Embryonic facial prominence (tissue), 1 donor: Measurements from ENCODE around the gene TMEM245.
"Not testable (repeated sequence)": the region's sequence is repeated elsewhere in the genome, so short reads cannot be mapped to it uniquely, and the experiment has no call there.

Experiments used
- DNase-seq: peaks from one replicate; pipeline ENCODE4 v3.0.0-alpha.2; 2016; ENCODE audit errors: extremely low spot score

The TMEM245 gene

DNA sequence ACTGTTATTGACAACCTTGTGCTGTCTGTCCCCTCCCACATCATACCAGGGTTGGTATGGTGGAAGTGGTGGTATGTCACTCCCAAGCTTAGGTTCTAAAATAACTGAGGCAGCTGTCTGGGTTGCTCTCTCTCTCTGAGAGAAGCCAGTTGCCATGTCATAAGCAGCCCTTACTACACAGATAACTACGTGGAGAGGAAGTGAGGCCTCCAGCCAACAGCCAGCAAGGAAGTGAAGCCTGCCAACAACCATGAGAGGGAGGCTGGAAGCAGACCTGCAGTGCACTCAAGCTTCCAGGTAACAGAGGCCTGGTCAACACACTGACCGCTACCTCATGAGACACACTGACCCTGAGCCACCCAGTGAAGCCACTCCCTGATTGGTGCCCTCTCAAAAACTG, 125.1 kb downstream of the TMEM245 start:
- DNase-seq = no peak

DNA sequence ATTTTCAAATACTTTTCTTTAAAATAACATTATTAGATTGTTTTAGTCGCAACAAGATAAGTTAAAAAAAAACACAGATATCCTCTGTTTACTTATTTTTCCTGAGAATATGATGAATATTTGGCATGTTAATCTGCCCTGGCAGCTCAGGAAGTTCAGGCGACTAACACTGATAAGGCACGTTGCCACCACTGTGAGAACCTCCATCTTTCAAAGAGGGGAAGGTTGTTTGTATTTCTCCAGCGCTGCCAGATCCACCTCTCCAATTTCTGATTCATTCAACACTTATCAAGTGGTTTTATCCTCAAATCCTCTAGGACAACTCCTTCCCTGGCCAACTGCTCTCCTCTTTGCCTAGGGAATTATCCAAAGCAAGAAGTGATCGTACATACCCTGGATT, 128.3 kb downstream of the TMEM245 start:
- DNase-seq = no peak

DNA sequence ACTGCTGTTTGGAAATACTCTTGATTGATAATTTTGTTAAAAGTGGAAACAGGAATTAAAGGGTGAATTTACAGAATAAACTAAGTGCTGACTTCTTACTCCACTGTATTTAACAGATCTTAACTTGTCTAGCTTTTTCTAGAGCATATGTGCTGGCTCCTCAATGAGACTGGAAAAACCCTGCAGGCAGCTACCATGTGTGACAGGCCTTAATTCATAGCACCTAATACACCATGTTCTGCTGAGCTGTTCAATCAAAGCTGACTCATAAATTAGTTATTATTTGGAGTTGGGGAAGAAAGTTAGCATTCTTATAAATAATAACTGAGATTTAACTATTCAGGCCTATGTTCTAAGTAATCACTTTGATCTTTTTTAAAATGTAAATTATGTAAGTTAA, 135.9 kb downstream of the TMEM245 start:
- DNase-seq = no peak

DNA sequence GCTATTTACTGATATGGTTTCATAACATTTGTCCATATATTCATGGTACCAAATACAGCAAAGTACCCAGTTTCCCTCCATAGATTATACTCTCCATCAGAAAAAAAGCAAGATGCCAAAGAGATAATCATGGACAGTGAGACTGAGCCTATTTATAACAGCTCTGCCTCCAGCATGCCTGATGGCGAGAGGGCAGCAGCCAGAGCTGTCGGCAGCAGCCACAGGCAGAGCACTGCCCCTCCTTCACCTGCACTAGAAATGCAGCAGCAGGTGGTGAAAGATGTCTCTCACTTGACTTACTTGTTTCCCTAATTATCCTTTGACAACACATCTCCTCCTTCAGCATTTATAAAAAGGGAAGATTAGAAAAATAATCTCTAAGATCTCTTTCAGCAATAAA, 138.9 kb downstream of the TMEM245 start:
- no peak for DNase-seq

DNA sequence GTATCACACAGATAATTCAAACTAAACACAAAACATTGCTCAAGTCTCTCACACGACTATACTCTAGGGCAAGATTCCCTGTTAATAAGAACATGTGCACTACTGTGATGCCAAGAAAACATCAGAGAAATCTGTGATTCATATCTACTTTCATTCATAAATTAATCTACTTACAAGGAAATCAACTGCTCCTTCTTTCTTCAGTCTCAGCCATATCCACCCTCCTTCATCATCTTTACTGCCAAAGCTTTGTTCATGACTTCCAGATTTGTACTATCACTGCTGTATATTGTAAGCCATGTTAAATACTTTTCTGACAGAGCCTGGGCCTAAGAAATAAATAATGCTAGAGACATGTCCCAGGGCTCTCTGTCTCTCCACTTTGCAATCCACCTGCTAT, 141.5 kb downstream of the TMEM245 start:
- no peak for DNase-seq

DNA sequence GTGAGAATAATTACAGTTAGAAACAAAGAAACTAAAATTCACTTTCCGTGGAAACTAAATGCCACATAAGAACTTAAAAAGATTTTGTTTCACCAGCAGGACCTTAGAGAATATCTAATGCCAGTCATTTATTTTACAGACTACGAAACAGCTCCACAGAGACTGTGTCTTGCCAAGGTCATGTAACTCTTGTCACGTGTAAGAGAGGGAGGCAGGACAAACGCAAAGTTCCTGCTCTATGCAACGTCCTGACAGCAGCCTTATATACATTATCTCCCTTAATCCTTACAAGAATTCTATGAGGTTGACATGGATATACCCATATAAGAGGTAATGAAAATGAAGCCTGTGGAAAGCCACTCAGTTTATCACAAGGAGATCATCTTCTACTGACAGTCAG, 145.9 kb downstream of the TMEM245 start:
- no peak for DNase-seq

DNA sequence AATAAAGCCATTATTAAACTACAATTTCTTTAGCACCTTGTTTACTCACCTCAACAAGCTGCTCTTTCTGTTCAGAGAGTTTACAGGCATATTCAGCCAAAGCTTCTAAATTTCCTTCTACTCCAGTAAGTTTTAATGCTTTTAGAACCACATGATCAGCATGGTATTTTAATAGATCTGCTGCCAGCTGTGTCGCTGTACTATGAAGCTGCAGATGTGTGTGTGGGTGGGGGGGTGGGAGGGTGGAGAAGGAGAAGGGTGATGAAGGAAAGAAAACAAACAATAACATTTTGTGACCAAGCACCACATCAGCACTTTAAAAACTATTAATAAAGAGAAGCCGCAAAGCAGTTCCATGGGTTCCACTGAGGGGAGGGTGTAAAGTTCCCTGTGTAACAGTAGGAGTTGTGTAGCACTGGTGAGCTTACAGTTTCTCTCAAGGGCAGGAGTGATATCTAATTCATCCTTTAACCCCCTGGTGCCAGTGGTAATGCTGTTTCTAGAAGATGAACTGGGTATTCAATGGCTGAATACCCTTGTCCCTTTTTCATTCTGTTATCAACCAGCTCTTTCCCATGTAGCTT, 147.0 kb downstream of the TMEM245 start:
- DNase-seq = no peak

DNA sequence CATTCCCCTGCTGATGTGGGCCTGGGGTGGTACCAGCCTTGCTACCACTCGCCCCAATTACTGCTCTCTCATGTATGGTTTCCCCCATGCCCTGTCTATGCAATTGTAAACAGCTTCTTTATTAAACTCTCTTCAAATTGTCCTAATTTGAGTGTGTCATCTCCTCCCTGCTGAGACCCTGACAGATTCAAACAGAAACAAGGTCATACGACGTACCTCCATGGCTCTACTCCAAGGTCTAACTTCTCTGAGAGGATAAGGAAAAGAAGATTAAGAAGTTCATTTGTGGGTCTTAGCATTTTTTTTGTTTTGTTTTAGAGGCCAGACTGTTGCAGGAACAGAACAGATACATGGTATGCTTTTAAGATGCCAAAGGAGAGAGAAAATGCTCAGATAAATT, 147.6 kb downstream of the TMEM245 start:
- no peak for DNase-seq

DNA sequence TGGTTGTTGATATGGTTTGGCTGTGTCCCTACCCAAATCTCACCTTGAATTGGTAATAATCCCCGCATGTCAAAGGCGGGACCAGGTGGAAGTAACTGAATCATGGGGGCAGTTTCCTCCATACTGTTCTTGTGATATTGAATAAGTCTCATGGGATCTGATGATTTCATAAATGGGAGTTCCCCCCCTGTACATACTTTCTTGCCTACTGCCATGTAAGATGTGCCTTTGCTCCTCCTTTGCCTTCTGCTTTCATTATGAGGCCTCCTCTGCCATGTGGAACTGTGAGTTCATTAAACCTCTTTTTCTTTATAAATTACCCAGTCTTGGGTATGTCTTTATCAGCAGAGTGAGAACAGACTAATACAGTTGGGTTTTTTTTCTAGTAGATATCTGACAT, 148.4 kb downstream of the TMEM245 start:
- DNase-seq = not testable (repeated sequence)

DNA sequence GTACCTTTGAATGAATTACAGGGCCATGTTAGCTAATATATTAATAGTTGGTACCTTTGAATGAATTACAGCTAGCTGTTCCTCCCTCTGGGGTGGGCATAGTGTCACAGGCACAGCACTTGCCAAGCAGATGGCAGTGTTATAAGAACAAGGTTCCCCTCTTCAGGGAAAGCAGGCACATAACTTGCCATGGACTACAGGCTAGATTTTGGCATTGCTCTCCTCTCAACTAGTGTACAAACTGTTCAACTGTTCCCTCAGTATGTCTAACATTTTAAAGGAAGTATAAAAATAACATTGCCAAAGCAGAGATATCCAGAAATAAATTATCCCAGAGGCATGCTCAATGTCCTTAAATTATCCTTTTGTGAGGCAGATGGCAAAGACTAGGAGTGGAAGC, 151.8 kb downstream of the TMEM245 start:
- no peak for DNase-seq
